ENCODE results near the gene UMPS. TPM values are rescaled to one million over a fixed set of nuclear protein-coding genes. Genes with fewer than 3 reads are reported as not detected.

The UMPS gene
- total and polyA plus RNA-seq, 12 donors, result 3.1 to 14.4 (median 7.2) TPM

GRCh38 chr3:124784686-124785382 lies 54.6 kb downstream of the UMPS start:
- no peak for ATAC-seq
- H3K27ac ChIP-seq, result peak overlapping the region in 8 of 10 donors; percentile 26 to 80 (median 65)

GRCh38 chr3:124785973-124786372 lies 55.7 kb downstream of the UMPS start:
- no peak for TF ChIP-seq CTCF (IDR thresholded peaks at IDR 0.05)
- no peak for DNase-seq

More at GRCh38 chr3:124784686-124785382, 54.6 kb downstream of the UMPS start:
- Histone ChIP-seq H3K27me3 (no peaks in the 10 kb centered on the region), H3K4me1 (peaks cover 48 to 88% (median 73%) of the 10 kb centered on the region in 9 donors), H3K9me3 (no peaks in the 10 kb centered on the region), H3K36me3 (peaks cover 0 to 9% (median 0%) of the 10 kb centered on the region in 9 donors), H3K4me3 (no peak overlapping the region)
- no peak for TF ChIP-seq CTCF (IDR thresholded peaks at IDR 0.05)
- intact Hi-C loops (cut with DNase I), result loop anchor here in 8 of 10 donors (1.0 to 10.0 kb wide), 4 partner anchors 50 to 117 kb away; partner anchors contain the start of gene ITGB5 (in 6 of the 8)
- WGBS, 2 donors, result 75 to 79% methylated on average over 17 of the region's 17 CpGs
- peak in 1 of 2 donors; percentile 26 for DNase-seq

GRCh38 chr3:124786511-124787241 lies 56.4 kb downstream of the UMPS start:
- DNase-seq, result no peak
- peak; percentile 6 to 64 (median 47) for ATAC-seq
- Histone ChIP-seq H3K27me3 (no peaks in the 10 kb centered on the region), H3K4me3 (no peak overlapping the region), H3K27ac (peak overlapping the region; percentile 28 to 80 (median 70)), H3K4me1 (peaks cover 35 to 83% (median 69%) of the 10 kb centered on the region in 9 donors), H3K9me3 (no peaks in the 10 kb centered on the region), H3K36me3 (peaks cover 0 to 9% (median 0%) of the 10 kb centered on the region in 9 donors)
- intact Hi-C loops (cut with DNase I), result loop anchor here in 4 of 10 donors (2.0 to 10.0 kb wide), 3 partner anchors 48 to 114 kb away; partner anchors contain the start of gene ITGB5 (in 1 of the 4)
- peak in 8 of 9 donors; percentile 23 to 68 (median 51) for TF ChIP-seq CTCF (IDR thresholded peaks at IDR 0.05)
- 46 to 48% methylated on average over 6 of the region's 6 CpGs for WGBS, 2 donors

More at GRCh38 chr3:124785973-124786372, 55.7 kb downstream of the UMPS start:
- Histone ChIP-seq H3K4me1 (peaks cover 42 to 83% (median 69%) of the 10 kb centered on the region in 9 donors), H3K36me3 (peaks cover 0 to 9% (median 0%) of the 10 kb centered on the region in 9 donors), H3K4me3 (no peak overlapping the region), H3K27me3 (no peaks in the 10 kb centered on the region), H3K9me3 (no peaks in the 10 kb centered on the region), H3K27ac (peak overlapping the region in 9 of 10 donors; percentile 11 to 80 (median 69))
- ATAC-seq, result peak in 2 of 8 donors; percentile 10 to 41
- 63 to 74% methylated on average over 3 of the region's 3 CpGs for WGBS, 2 donors
- intact Hi-C loops (cut with DNase I), result loop anchor here in 4 of 10 donors (2.0 to 10.0 kb wide), 3 partner anchors 49 to 115 kb away; partner anchors contain the start of gene ITGB5 (in 1 of the 4)

All from heart right ventricle (tissue), 16 donors.